A673 (cell line): ENCODE measurements around the gene PRKAG2.

Source experiments
- CTCF ChIP-seq: fragments of 300-800, 200-600 bp; sonication (generic); conservative IDR thresholded peaks from 2 replicates; pipeline ENCODE4 v1.5.1; 2017; ENCODE audit warnings: low read depth, mild to moderate bottlenecking, antibody characterized with exemption, low read length, moderate library complexity, mixed read lengths
- EZH2 ChIP-seq: fragments of 200-600 bp; sonication (generic); IDR thresholded peaks from 2 replicates; pipeline ENCODE4 v1.6.1; 2017; ENCODE audit warnings: borderline replicate concordance, low read depth, mild to moderate bottlenecking, mixed read lengths, antibody characterized with exemption, low read length; ENCODE audit not compliant: poor library complexity, severe bottlenecking

- no peak for TF ChIP-seq CTCF
- no peak for TF ChIP-seq EZH2
Observed at GRCh38 chr7:151702961-151703360, 174.0 kb downstream of the PRKAG2 start.
